Esophagus squamous epithelium (tissue), 5 donors: Measurements from ENCODE around the gene SNX2. TPM values are rescaled to one million over a fixed set of nuclear protein-coding genes. Genes with fewer than 3 reads are reported as not detected.

ENCODE experiments used
- DNase-seq: peaks from one replicate; lab custom pipeline; 2025; lab: John Stamatoyannopoulos, UW
- H3K27ac ChIP-seq, 4 donors: fragments of 200-600 bp; sonication (generic); one replicate each; pipeline ENCODE4 v1.5.1; 2016 to 2019; ENCODE audit warnings: mild to moderate bottlenecking in 1 of 4
- H3K27me3 ChIP-seq, 4 donors: fragments of 200-600 bp; sonication (generic); 1 replicate in 3 of 4; 2 replicates in 1 of 4; pipeline versions ENCODE4 v1.5.1 to v1.6.0; 2017 to 2021; ENCODE audit warnings: antibody characterized with exemption in 1 of 4
- H3K36me3 ChIP-seq, 3 donors: fragments of 200-600 bp; sonication (generic); one replicate each; pipeline ENCODE4 v1.5.1; 2016 to 2019
- H3K4me1 ChIP-seq, 3 donors: fragments of 200-600 bp; sonication (generic); one replicate each; pipeline ENCODE4 v1.5.1; 2017 to 2019
- H3K4me3 ChIP-seq, 4 donors: fragments of 200-600 bp; sonication (generic); 1 replicate in 3 of 4; 2 replicates in 1 of 4; pipeline ENCODE4 v1.5.1; 2016 to 2019; ENCODE audit warnings: mild to moderate bottlenecking in 2 of 4, moderate library complexity in 1 of 4
- H3K9me3 ChIP-seq, 3 donors: fragments of 200-600 bp; sonication (generic); one replicate each; pipeline ENCODE4 v1.5.1; 2016 to 2019
- CTCF ChIP-seq, 6 experiments: fragments of 450-650 bp in 4 of 6; fragments of 200-600 bp in 2 of 6; sonication (generic) in 2 of 6; IDR thresholded peaks; one replicate each; pipeline ENCODE4 v1.5.1; 2016 to 2019; ENCODE audit warnings: antibody characterized with exemption in 6 of 6, mild to moderate bottlenecking in 4 of 6, moderate library complexity in 4 of 6
- POLR2A ChIP-seq, 4 donors: fragments of 450-650 bp; IDR thresholded peaks; one replicate each; pipeline ENCODE4 v1.6.1; 2017; ENCODE audit warnings: antibody characterized with exemption in 4 of 4, mild to moderate bottlenecking in 4 of 4, moderate library complexity in 3 of 4
- WGBS, 2 donors: methylation state at CpG; one replicate each; pipeline ENCODE4 v1.1.5; 2018; 5-methylcytosine and 5-hydroxymethylcytosine counted together
- intact Hi-C: fragments of 100-400 bp; cut with DNase I; formaldehyde crosslinking; loops from one replicate; pipeline ENCODE4 v1.15.0; 2022
- total RNA-seq, 4 donors: library from RNA; depleted of rRNA; stranded (reverse); fragments of >200 nt; gene quantifications; one replicate each; pipeline ENCODE4 v1.1.0, GENCODE V29; 2016
- donor health status: DM: yes; HTN: yes; CAD: no.

The SNX2 gene
- total RNA-seq, 4 donors from 2014 or later = 33.9 to 64.7 (median 49.1) TPM

DNA sequence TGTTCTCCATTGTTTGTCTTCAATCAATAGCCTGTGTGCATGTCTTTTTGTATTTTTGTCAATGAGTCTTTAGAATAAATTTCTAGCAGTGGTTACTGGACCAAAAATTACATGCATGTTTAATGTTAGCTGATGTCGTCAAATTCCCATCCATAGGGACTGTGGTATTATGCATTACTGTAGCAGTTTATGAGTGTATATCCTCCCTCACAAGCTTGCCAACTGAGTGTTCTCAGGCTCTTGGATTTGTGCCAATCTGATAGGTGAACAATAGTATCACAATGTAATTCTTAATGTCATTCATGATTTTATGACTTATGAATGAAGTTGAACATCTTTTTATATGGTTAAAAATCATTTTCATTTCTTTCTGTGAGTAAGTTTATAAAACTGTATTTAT, 83.6 kb downstream of the SNX2 start:
- H3K36me3 ChIP-seq = peaks cover 0 to 11% (median 0%) of the 10 kb centered on the region in 3 donors
- H3K4me3 ChIP-seq = no peak overlapping the region
- H3K27me3 ChIP-seq = no peaks in the 10 kb centered on the region
- no peaks in the 10 kb centered on the region for H3K4me1 ChIP-seq
- intact Hi-C loops = no loop called here
- no peak for DNase-seq
- WGBS, 2 donors = 56 to 68% methylated on average over 1 of the region's 1 CpG
- H3K9me3 ChIP-seq = no peaks in the 10 kb centered on the region
- no peak for TF ChIP-seq POLR2A (IDR thresholded peaks at IDR 0.05)
- no peak for TF ChIP-seq CTCF (IDR thresholded peaks at IDR 0.05)
- H3K27ac ChIP-seq = no peak overlapping the region

DNA sequence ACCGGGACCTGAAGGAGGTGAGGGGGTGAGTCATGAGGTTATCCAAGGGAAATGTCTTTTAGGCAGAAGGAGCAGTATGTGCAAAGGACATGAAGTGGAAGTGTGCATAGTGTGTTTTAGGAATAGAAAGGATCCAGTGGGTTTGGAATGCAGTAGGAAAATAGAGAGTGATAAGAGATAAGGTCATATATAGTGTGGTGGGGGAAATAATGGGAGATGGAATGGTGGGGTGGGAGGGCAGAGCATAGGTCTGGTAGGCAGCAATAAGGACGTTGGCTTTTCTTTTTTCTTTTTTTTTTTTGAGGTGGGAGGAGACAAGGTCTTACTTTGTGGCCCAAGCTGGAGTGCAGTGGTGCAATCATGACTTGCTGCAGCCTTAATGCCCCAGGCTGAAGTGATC, 88.4 kb downstream of the SNX2 start:
- intact Hi-C loops = no loop called here
- TF ChIP-seq POLR2A (IDR thresholded peaks at IDR 0.05) = no peak
- TF ChIP-seq CTCF (IDR thresholded peaks at IDR 0.05) = no peak
- no peak for DNase-seq
- no peak overlapping the region for H3K27ac ChIP-seq
- WGBS, 2 donors = 59 to 72% methylated on average over 2 of the region's 2 CpGs
- H3K9me3 ChIP-seq = no peaks in the 10 kb centered on the region
- no peaks in the 10 kb centered on the region for H3K27me3 ChIP-seq
- H3K36me3 ChIP-seq = peaks cover 0 to 23% (median 0%) of the 10 kb centered on the region in 3 donors
- H3K4me3 ChIP-seq = no peak overlapping the region
- H3K4me1 ChIP-seq = no peaks in the 10 kb centered on the region

- intact Hi-C loops = no loop called here
- 88 to 92% methylated on average over 4 of the region's 4 CpGs for WGBS, 2 donors
- H3K4me3 ChIP-seq = no peak overlapping the region
- TF ChIP-seq CTCF (IDR thresholded peaks at IDR 0.05) = no peak
- no peak for TF ChIP-seq POLR2A (IDR thresholded peaks at IDR 0.05)
- no peaks in the 10 kb centered on the region for H3K4me1 ChIP-seq
- H3K27me3 ChIP-seq = no peaks in the 10 kb centered on the region
- H3K27ac ChIP-seq = no peak overlapping the region
- H3K9me3 ChIP-seq = no peaks in the 10 kb centered on the region
- H3K36me3 ChIP-seq = peaks cover 0 to 28% (median 0%) of the 10 kb centered on the region in 3 donors
- DNase-seq = no peak
These were observed 88.8 kb downstream of the SNX2 start for GRCh38 chr5:122863721-122864120.

DNA sequence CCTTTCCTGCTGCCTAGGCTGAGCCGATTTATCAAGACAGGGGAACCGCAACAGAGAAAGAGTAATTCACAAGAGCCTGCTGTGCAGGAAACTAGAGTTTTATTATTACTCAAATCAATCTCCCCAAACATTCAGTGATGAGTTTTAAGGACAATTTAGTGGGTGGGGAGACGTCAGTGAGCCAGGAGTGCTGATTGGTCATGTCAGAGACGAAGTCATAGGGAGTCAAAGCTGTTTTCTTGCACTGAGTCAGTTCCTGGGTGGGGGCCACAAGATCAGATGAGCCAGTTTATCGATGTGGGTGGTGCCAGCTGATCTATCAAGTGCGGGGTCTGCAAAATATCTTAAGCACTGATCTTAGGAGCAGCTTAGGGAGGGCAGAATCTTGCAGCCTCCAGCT, 89.5 kb downstream of the SNX2 start:
- Histone ChIP-seq H3K4me1 (no peaks in the 10 kb centered on the region), H3K27ac (no peak overlapping the region), H3K4me3 (no peak overlapping the region), H3K27me3 (no peaks in the 10 kb centered on the region), H3K9me3 (no peaks in the 10 kb centered on the region), H3K36me3 (peaks cover 0 to 30% (median 0%) of the 10 kb centered on the region in 3 donors)
- WGBS, 2 donors = 81 to 91% methylated on average over 6 of the region's 6 CpGs
- TF ChIP-seq CTCF (IDR thresholded peaks at IDR 0.05) (no peak), POLR2A (IDR thresholded peaks at IDR 0.05) (no peak)
- DNase-seq = no peak
- intact Hi-C loops = no loop called here

- TF ChIP-seq POLR2A (IDR thresholded peaks at IDR 0.05) (no peak), CTCF (IDR thresholded peaks at IDR 0.05) (no peak)
- intact Hi-C loops = no loop called here
- no peaks in the 10 kb centered on the region for H3K4me1 ChIP-seq
- 100% methylated on average over 1 of the region's 1 CpG for WGBS, 2 donors
- H3K27ac ChIP-seq = no peak overlapping the region
- peaks cover 0 to 30% (median 0%) of the 10 kb centered on the region in 3 donors for H3K36me3 ChIP-seq
- H3K9me3 ChIP-seq = no peaks in the 10 kb centered on the region
- DNase-seq = no peak
- no peak overlapping the region for H3K4me3 ChIP-seq
- H3K27me3 ChIP-seq = no peaks in the 10 kb centered on the region
These were observed 90.0 kb downstream of the SNX2 start for GRCh38 chr5:122864842-122865241.
